CD4-positive, alpha-beta T cell treated with Interleukin-4 for 1 hour (primary cell): ENCODE results near the gene PIP4K2C.
"Not testable (repeated sequence)": the region's sequence is repeated elsewhere in the genome, so short reads cannot be mapped to it uniquely, and the experiment has no call there.

Source experiments
- DNase-seq, 2 donors: peaks; one replicate each; pipeline ENCODE4 v3.0.0-alpha.2; 2020 to 2022

Gene PIP4K2C

DNA sequence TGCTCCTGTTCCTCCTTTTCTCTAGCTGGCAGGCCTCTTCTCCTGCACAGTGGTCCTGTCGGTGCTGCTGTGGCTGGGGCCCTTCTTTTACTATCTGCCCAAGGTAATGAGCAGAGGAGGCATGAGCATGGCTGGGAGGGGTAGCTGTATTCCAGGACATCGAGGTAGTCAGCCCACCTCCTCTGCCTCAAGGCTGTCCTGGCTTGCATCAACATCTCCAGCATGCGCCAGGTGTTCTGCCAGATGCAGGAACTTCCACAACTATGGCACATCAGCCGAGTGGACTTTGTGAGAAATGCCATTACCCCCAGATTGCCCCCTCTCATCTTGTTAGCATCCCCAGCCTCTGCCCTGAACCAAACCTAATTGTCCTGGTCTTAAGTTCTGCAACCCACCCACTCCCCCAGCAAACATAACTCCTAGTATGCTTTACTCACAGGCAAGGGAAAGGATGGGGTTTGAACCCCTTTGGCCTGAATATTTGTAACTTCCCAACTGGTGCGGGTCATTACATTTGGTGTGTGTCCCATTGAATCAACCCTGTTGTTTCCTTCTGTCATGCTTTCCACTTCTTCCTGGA is 32.9 kb downstream of the PIP4K2C start:
- DNase-seq: no peak

DNA sequence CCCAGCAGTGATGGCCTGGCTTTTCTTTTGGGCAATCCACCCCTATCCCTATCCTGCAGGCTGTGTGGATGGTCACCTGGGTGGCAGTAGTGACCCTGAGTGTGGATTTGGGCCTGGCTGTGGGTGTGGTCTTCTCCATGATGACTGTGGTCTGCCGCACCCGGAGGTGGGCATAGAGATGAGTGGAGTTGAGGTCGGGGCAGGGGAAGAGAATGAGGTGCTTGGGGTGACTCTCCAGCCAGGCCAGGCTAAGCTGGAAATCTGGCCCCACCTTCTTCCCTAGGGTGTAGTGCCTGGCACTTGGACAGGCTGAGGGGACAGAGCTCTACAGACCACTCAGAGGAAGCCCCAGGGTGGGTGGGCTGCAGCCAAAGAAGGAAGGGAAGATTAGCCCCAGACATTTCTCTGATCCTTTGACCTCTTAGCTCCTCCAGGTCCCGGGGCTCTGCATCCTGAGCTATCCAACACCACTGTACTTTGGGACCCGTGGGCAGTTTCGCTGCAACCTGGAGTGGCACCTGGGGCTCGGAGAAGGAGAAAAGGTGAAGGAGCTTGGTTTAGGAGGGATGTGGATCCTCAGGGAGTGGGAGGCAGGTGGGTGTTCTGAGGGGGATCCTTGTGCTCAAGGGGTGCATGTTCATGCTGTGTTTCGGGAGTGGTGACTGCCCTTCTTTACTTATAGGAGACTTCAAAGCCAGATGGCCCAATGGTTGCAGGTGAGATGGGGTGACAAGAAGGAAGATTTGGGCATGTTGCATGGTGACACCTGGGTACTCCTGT is 33.6 kb downstream of the PIP4K2C start:
- no peak for DNase-seq

DNA sequence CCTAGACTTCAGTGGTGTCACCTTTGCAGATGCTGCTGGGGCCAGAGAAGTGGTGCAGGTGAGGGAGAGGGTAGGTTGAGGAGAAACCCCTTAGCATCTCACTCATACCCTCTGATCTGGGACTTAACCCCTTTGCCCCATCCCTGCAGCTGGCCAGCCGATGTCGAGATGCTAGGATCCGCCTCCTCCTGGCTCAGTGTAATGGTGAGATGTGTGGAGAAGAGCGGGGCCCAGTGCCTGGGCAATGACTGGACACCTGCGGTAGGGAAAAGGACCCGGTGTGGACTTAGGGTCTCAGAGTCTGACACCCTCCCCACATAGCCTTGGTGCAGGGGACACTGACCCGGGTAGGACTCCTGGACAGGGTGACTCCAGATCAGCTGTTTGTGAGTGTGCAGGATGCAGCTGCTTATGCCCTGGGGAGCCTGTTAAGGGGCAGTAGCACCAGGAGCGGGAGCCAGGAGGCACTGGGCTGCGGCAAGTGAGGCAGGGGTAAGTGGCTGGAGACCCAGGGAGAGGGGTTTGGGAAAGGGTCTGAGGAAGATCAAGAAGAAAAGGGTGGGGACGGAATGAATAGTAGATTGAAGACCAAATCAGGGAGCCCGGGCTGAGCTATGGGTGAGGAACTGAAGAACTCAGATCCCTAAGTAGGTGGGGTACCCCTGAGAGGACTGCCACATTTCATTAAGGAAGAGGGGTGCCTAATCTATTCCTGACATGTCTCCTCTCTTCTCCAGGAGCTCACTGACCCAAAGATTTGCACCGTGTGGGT is 34.5 kb downstream of the PIP4K2C start:
- DNase-seq: no peak

DNA sequence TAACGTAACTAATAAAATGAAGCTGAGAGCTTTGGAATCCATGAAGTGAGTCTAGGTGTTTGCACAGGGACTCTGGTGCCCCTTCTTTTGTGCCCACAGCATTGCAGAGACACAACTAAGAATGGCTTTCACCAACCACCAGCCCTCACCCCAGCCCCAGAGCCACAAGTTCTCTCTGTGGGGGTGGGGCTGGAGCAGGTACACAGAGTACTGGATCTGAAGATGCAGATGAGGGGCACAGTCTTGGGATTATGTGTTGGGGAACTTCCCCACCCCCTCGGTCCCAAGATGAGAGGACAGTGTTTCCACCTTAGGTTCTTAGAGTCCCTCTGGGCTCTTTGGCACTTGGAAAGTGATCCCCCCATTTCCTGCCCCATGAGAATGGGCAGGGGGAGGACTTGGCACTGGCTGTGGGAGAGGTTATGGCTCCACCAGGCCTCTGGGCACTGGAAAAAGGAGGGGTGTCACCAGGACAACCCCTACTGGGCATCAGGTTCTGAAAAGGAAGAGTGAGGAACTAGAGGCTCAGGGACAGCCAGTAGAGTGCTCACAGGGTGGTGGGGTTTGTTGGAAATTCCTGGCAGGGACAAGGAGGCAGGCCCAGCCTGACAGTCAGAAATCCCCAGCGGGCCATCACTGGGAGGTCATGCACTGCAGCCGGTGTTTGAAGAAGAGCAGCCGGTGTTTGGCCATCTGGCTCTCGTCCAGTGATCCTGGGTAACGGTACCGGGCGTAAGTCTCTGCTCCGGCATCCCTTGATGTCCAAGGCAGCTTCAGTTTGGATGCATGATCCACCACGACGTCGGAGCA is 35.3 kb downstream of the PIP4K2C start:
- no peak for DNase-seq

DNA sequence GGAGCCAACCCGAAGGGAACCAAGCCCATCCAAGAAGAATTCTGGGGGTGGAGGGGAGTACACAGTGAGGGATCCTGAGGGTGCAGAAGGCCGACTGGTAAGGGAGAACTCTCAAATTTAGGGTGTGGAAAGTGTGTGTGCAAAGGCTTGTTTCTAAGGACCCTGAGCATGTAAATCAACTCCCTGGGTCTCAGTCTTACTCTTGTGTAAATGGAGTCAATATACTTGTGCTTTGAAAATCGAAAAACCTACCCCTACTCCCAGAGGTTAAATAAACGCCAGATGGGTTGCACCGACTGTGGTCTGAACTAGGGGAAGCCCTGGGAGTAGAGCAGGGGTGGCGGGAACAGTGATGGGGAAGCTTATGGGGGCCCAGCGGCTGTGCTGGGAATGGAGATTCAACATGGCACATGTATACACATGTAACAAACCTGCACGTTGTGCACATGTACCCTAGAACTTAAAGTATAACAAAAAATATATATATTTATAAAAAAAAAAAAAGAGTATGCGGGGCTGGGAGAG is 36.0 kb downstream of the PIP4K2C start:
- DNase-seq: no peak

DNA sequence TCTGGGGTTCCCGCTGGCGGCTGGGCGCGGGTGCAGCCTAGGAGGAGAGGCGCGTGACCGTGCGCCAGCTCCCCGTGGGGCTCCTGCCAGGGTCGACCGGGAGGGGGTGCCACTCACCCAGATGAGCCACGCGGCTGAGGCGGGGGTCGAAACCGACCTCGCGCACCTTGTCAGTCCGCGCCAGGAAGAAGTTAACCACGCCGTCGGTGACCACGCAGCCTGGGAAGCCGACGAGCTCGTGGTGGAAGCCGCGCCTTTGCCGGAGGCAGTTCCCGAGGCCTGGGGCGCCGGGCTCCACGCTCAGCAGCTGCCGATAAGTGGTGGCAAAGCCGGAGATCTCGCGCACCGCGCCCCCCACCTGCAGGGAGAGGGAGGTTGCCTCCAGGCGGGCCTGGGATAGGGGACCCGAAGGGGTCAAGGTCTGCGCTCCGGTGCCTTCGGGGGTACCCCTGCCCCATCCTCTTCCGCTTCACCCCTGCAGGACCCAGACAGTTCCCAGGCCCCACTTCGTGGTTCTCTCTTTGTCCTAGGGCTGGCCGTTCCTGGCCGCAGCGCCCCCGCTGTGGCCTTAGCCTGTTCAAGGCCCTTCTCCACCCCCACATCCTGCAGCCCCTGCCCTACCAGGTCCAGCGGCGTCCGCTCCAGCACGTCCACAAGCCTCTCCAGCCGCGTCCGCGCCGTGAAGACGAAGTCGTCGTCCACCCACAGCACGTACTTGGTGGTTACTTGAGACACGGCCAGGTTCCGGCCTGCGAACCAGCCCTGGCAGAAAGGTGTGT is 36.7 kb downstream of the PIP4K2C start:
- peak in 1 of 2 donors; percentile 14 for DNase-seq

DNA sequence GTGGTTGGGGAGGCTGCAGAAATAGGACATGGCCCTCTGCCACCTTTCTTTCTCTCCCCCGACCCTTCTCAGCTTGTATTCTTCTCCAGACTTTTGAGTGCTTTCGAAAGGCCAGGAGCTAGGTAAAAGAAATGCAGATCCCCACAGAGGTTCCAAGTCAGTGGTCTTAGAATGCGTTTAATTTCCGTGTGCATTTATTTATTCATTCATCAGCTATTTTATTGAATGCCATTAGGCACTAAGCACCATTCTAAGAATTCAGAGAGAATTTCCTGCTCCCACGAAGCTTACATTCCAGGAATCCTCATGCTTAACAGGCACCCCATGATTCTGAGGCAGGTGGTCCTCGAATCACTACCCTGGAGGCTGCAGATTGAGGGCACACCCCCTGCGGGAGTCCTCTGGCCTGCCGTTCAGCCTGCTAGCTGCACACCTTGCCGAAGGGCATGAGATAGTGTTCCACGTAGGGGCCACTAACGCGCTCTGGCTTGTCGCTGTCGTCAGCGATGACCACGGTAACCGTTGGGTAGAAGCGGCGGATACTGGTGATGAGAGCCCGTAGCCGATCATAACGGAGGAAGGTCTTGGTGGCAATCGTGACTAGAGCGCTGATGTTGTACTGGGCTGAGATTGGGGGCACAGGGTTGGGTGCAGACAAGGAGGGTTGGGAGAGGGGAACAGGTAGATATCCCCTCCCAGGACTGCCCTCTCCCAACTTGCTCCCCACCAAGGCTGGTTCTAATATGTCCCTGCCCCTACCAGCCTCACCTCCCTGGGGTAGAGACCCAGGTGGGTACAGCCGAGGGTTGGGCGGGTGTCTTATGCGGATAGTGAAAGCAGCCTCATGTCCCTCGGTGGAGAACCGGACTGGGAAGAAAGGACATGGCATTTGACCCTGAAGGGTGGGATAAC is 37.5 kb downstream of the PIP4K2C start:
- DNase-seq: no peak

DNA sequence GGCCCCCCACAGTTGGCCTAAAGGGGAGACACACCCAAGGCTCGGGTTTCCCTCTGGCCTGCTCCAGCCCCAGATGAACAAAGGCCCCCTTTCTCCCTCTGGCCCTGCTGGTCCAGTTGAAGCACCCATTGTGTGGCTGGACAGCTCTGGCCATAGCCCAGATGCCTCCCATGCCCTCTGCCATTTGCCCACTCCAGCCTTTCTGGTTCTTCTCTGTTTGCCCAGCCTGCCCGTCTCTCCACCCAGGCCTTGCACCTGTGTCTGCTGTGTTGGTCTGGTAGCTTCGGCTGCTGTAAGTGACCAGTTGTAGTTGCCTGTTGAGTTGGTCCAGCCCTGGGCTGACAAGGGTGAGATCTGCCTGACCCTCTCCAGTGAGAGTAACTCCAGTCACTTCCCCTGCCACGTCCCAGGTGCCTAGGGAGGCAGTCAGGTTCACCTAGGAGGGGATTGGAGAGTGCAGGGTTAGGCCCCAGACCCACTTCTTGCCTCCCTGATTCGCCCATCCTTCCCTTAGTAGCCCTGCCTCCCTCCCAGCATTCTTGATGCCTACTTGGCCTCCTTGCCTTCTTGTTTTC is 39.0 kb downstream of the PIP4K2C start:
- DNase-seq: no peak

DNA sequence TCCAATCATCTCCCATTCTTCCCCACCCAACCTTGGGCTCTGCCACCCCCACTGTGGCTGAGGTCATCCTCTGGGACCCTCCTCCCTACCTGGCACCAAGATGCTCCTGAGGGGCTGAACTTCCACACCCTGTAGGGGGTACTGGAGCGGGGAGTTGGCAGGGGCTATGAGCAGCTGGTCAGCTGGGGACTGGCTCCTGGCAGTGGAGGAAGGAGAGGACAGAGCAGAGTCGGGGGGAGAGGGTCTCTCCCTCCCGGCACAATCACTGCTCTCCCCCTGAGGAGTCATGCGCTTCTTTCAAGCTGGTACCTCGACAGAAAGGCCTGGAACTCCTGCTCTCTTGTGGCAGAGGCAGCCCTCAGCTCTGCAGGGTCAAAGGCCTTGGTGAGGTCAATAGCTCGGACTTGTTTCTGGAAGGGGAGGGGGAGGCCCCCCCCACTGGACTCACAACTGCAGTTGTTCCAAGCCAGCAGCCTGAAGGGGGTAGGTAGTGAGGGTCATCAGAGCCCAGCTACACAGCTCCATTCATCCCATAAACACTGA is 40.0 kb downstream of the PIP4K2C start:
- no peak for DNase-seq

DNA sequence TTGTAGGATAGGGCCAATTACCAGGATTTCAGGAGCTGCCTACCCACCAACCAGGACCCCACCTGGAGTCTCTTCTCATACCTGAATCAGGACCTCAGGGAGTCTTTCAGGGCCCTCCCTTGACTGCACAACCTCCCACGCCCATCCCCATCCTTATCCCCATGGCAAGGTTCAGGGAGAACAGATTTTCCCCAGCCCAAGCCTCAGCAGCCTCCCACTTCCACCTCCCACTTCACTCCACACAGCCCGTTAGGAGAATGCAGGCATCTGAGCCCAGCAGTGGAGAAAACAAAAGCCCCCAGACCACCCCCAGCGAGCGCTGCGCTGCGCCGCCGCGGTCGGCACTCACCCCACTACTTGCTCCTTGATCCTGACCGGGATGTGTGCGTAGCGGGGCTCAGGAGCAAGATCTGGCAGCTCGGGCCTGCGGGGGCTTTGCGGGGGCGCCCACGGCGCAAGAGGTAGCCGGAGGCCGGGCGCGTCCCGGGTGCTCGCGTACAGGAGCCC is 40.6 kb downstream of the PIP4K2C start:
- DNase-seq: peak in 1 of 2 donors; percentile 1

DNA sequence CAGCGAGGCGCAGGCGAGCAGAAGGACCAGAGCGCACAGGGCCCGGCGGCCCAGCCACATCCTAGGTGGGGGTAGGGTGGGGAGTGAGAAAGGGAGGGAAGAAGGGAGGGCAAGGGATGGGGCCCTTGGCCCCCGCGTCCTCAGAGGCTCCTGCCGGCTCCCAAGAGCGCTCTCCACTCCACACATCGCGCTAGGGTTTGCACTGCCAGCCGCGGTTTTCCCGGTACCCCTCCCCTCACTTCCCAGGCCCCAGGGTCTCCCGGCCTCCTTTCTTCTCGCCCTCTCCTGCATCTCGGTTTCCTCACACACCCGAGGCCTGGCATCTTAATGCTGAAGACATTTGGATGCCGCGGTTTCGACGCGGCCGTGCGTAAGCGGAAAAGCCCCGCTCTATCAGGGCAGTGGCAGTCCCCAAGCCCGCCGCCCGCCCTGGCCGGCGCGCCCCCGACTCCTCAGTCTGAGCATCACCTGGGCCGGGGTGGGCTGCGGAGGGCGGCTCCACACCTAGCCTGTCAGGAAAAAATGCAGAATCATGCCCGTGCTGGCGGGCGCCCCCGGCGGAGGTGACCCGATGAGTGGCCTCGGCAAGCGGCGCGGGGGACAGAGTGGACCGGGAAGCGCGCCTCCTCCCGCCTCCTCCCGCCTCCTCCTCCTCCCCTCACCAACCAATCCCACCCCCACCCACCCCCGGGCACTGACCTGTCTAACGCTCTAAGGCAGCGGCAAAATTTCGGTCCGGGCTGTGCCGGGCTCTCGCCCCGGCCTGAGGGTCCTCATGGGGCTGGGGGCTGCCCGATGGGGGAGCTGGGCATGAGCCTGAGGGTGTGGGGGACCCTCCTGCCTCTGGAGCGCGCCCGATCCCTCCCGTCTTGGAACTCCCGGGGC is 41.3 kb downstream of the PIP4K2C start:
- DNase-seq: peak in 1 of 2 donors; percentile 7

DNA sequence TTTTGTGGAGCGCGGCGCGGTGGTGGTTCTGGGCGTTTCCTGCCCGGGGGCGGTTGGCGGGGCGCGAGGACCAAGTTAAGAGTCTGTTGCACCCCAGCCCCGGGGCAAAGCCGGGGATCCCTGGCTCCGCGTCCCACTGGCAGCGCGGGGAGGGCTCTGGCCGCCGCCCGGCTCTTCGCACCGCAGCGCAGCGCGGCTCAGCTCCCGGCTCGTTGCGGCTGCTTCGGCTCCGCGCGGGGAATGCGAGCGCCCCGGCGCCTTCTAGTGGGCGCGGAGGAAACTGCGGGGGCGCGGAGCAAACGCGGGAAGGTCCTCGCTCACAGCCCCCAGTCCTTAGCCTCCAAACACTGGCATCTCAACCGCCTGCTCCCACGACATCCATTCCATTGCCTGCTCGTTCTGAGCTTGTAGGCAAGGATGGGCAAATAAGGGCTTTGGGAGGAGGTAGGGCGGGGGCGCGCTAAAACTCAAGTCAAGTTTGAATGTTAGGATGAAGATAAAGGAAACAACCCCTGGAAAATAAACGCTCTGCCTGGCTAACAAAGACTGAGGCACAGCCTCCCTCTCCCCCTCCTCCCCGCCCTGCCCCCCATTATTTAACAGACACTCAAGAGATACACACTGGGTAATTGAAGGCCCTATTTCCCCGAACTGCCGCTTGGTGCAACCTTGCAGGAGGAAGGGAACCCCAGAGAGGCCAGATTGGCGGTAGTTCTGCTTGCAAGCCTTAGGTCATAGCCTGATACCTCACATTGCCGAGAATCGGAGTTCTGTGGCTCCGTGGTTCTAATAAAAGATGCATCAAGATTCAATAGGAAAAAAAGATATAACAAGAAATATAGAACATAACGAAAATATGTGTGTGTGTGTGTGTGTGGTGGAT is 42.2 kb downstream of the PIP4K2C start, which contains the start of gene B4GALNT1:
Gene B4GALNT1 (minus strand): TSS at position 244 of the 883 bp plus-strand sequence. CDS start 1,069 bp downstream, outside the sequence.
- DNase-seq: peak; percentile 65 to 68

DNA sequence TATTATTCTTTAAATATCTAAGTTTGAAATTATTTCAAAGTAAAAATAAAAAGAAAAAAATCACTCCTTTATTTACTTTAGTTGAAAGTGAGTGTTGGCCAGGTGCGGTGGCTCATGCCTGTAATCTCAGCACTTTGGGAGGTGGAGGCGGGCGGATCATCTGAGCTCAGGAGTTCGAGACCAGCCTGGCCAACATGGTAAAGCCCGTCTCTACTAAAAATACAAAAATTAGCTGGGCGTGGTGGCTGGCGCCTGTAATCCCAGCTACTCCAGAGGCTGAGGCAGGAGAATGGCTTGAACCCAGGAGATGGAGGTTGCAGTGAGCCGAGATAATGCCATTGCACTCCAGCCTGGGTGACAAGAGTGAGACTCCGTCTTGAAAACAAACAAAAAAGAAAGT is 45.7 kb downstream of the PIP4K2C start:
- DNase-seq: not testable (repeated sequence)

DNA sequence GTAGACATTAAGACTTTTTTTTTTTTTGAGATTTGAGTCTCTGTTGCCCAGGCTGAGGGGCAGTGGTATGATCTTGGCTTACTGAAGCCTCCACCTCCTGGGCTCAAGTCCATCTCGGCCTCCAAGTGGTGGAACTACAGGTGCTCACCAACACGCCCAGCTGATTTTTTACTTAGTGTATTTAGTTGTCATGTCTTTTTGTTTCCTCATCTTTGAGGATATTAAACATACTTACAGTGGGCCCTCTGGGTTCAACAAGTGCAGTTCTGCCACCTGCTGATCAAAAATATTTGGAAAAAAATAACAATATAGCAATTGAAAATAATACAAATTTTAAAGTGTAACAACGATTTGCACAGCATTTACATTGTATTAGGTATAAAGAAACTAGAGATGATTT is 46.4 kb downstream of the PIP4K2C start:
- DNase-seq: no peak

DNA sequence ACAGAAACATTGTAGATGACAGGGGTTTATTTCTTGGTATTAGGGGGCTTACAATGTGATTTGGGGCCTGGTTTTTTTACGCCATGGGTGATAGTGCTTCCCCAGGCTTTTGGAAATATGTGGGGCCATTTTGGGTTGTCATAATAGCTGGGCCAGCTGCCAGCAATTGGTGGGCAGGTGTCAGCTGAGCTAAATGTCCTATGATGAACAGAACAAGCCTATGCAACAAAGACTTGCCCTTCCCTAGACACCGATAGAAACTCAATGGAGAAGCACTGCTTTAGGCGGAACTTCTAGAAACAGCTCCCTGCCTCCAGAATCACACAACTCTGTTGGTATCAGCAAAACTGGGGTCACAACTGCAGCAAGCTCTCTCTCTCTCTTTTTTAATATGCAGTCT is 47.1 kb downstream of the PIP4K2C start:
- DNase-seq: no peak

DNA sequence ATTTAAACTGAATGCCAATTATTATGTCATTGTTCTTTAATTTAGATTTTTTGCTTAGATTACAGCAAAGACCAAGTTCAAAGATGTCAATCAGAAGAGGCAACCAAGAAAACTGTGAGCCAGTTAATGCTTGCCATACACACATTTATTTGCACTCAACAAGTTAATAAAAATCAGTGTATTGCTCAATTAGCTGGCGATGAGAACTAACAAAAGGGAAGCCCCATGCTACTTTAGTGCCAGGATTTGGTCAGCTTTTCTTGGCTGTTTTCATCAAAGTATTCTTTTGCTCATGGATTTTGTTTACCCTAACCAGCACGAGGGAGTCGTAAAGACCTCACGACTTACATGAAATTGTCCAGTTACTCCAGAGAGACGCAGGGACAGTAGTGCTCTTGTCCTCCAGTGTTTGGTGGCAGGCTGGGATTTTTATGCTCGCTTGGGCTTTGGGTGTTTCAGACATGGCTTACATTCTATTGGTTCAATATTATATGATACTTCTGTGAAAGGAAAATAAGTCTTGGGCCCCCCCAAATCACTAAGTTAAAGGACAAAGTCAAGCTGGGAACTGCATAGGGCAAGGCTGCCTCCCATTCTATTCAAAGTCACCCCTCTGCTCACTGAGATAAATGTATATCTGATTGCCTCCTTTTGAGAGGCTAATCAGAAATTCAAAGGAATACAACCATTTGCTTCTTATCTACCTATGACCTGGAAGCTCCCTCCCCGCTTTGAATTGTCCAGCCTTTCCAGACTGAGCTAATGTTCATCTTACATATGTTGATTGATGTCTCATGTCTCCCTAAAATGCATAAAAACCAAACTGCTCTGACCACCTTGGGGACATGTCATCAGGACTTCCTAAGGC is 49.4 kb downstream of the PIP4K2C start:
- no peak for DNase-seq
